ENCODE data around the gene SLC44A4.

SLC44A4 gene

DNA sequence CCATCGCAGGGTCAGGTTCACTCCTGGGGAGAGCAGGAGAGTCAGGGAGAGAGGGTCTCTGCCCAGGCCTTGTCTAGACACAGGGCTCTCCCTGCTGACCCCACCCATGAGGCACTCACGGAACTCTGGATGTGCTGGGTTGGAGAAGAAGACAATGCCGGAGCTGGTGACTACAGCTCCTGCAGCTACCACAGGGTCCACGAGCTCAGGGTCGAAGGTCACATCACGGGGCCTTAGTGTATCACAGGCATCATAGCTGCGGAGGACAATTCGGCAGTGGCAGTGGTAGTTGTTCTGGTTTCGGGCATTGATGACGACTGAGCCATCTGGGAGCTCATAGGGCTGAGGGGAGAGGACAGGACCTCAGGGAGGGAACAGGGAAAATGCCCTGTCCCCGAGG, 18.9 kb downstream of the SLC44A4 start:
- TF ChIP-seq TAF1 (IDR thresholded peaks at IDR 0.05; ENCODE audit: borderline replicate concordance, insufficient read depth, low read length), result no peak
- TF ChIP-seq REST (IDR thresholded peaks at IDR 0.05; ENCODE audit: insufficient read depth in 1 of 2, low read depth in 2 of 2, low read length in 2 of 2), result no peak
- TF ChIP-seq SIN3A (IDR thresholded peaks at IDR 0.05; ENCODE audit: borderline replicate concordance, insufficient read depth, low read length), result no peak
- no peak for TF ChIP-seq POLR2AphosphoS5 (IDR thresholded peaks at IDR 0.05; ENCODE audit: low read depth, low read length)
- TF ChIP-seq FOXP2 (optimal IDR thresholded peaks at IDR 0.05; ENCODE audit: borderline replicate concordance, extremely low read depth, extremely low read length, insufficient read depth), result no peak

DNA sequence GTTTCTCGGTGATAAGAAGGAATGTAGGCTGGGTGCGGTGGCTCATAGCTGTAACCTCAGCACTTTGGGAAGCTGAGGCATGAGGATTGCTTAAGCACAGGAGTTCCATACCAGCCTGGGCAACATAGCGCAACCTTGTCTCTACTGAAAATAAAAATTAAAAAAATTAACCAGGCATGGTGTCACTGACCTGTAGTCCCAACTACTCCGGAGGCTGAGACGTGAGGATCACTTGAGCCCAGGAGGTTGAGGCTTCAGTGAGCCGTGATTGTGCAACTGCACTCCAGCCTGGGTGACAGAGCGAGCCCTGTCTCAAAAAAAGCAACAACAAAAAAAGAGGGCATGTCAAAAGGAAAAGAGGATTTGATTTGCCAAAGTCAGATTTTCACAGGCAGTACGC, 20.1 kb downstream of the SLC44A4 start:
- no peak for TF ChIP-seq TAF1 (IDR thresholded peaks at IDR 0.05; ENCODE audit: borderline replicate concordance, insufficient read depth, low read length)
- no peak for TF ChIP-seq FOXP2 (optimal IDR thresholded peaks at IDR 0.05; ENCODE audit: borderline replicate concordance, extremely low read depth, extremely low read length, insufficient read depth)
- TF ChIP-seq SIN3A (IDR thresholded peaks at IDR 0.05; ENCODE audit: borderline replicate concordance, insufficient read depth, low read length), result no peak
- no peak for TF ChIP-seq POLR2AphosphoS5 (IDR thresholded peaks at IDR 0.05; ENCODE audit: low read depth, low read length)
- no peak for TF ChIP-seq REST (IDR thresholded peaks at IDR 0.05; ENCODE audit: insufficient read depth in 1 of 2, low read depth in 2 of 2, low read length in 2 of 2)

DNA sequence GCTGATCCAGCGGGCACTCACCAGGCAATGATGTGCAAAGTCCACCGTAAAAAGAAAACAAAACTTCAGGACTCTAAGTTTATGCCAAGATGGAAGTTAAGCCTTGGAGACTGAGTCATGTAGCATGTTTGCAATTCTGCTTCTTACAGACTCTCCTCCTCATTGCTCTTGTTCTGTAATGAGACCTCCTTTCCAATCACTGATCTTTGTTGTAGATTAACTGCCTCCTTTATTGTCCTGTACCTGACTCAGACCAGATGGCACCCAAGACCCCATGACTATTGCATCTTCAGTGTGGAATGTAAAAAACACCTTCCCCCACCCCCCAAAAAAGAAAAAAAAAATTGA, 27.3 kb downstream of the SLC44A4 start:
- TF ChIP-seq SIN3A (IDR thresholded peaks at IDR 0.05; ENCODE audit: borderline replicate concordance, insufficient read depth, low read length), result no peak
- TF ChIP-seq TAF1 (IDR thresholded peaks at IDR 0.05; ENCODE audit: borderline replicate concordance, insufficient read depth, low read length), result no peak
- no peak for TF ChIP-seq POLR2AphosphoS5 (IDR thresholded peaks at IDR 0.05; ENCODE audit: low read depth, low read length)
- no peak for TF ChIP-seq REST (IDR thresholded peaks at IDR 0.05; ENCODE audit: insufficient read depth in 1 of 2, low read depth in 2 of 2, low read length in 2 of 2)
- no peak for TF ChIP-seq FOXP2 (optimal IDR thresholded peaks at IDR 0.05; ENCODE audit: borderline replicate concordance, extremely low read depth, extremely low read length, insufficient read depth)

- TF ChIP-seq SIN3A (IDR thresholded peaks at IDR 0.05; ENCODE audit: borderline replicate concordance, insufficient read depth, low read length), result no peak
- no peak for TF ChIP-seq FOXP2 (optimal IDR thresholded peaks at IDR 0.05; ENCODE audit: borderline replicate concordance, extremely low read depth, extremely low read length, insufficient read depth)
- TF ChIP-seq TAF1 (IDR thresholded peaks at IDR 0.05; ENCODE audit: borderline replicate concordance, insufficient read depth, low read length), result no peak
Measured at GRCh38 chr6:31850765-31851484, 27.9 kb downstream of the SLC44A4 start.

- TF ChIP-seq SIN3A (IDR thresholded peaks at IDR 0.05; ENCODE audit: borderline replicate concordance, insufficient read depth, low read length) (no peak), TAF1 (IDR thresholded peaks at IDR 0.05; ENCODE audit: borderline replicate concordance, insufficient read depth, low read length) (no peak), FOXP2 (optimal IDR thresholded peaks at IDR 0.05; ENCODE audit: borderline replicate concordance, extremely low read depth, extremely low read length, insufficient read depth) (no peak), REST (IDR thresholded peaks at IDR 0.05; ENCODE audit: insufficient read depth in 1 of 2, low read depth in 2 of 2, low read length in 2 of 2) (no peak), POLR2AphosphoS5 (IDR thresholded peaks at IDR 0.05; ENCODE audit: low read depth, low read length) (no peak)
Measured at GRCh38 chr6:31847276-31847978, 31.4 kb downstream of the SLC44A4 start.

All from PFSK-1 (cell line).